IPS-18c (cell line): ENCODE measurements around the gene STARD10.

ENCODE experiments used
- H3K4me3 ChIP-seq: 2 replicates; pipeline ENCODE4 v1.7.0; 2013; ENCODE audit warnings: low read depth, mild to moderate bottlenecking, low read length, moderate library complexity; ENCODE audit not compliant: insufficient read depth
- H3K9me3 ChIP-seq: one replicate; pipeline ENCODE4 v1.6.1; 2013; ENCODE audit warnings: mild to moderate bottlenecking, low read length, moderate library complexity; ENCODE audit not compliant: control insufficient read depth, insufficient read depth

The STARD10 gene

DNA sequence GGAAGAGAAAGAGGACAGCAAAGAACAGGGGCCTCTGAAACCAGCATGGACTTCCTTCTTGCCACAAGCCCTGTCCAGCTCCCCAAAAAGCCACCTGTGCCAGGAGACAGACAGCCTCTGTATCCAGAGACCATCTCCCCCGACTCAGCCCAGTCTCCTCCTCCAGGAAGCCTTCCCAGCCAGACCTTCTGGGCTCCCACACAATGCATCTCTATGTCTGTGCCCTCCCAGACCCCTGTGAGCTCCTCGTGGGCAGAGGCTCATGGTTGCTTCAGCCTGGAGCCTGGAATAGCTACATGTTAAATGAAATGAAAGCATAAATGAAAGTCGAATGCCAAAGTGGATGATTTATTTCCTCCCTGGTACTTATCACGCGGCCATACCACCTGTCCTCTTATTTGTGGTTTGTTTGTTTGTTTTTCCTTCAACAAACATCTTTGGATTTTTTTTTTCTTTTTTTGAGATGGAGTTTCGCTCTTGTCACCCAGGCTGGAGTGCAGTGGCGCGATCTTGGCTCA is 34.3 kb downstream of the STARD10 start:
- Histone ChIP-seq H3K9me3 (no peaks in the 10 kb centered on the region), H3K4me3 (no peak overlapping the region)

DNA sequence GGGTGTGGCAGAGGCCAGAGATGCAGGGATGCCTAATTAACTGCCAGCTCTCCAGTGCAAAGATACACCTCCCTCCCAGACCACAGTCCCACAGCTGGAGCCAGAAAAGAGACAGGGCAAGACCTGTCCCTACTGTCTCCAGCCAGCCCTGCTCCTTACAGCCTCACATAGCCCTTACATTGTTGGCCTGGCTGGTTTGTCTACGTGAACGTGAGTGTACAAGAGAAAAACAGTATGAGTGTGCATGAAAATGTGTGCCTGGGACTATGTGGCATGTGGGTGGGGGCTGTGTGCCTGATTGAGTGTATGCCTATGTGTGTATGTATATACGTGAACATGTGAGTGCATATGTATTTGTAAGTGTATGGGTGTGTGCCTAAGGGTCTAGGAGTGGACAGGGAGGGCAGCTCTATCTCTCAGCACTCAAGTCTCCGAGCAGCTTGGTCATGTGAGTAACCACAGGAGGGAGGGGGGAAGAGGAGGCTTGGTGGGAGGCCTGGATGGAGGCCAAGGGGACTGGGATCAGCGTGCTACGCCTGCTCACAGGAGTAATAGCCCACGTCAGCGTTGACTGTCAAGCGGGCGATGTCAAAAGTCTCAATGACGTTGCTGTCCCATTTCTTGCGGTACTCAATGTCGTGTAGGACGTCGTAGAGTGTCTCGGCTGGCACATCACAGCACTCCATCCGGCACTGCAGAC is 35.0 kb downstream of the STARD10 start:
- no peak overlapping the region for H3K4me3 ChIP-seq
- no peaks in the 10 kb centered on the region for H3K9me3 ChIP-seq

DNA sequence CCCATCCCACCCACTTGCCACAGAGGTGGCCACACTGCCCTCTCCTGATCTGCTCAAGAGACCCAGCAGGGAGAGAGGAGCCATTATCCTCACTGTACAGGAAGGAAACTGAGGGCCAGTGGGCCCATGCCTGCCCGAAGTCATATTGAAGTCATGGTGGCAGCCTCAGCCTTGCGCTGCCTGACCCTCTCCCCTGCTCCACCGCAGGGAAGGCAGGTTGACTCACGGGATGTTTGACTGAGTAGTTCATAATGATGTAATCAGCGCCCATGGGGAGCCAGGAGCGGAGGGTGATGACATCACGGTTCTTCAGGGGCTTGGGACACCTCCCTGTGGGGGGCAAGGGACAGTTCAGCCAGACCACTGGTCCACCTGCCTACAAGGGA is 35.5 kb downstream of the STARD10 start:
- Histone ChIP-seq H3K4me3 (no peak overlapping the region), H3K9me3 (no peaks in the 10 kb centered on the region)

DNA sequence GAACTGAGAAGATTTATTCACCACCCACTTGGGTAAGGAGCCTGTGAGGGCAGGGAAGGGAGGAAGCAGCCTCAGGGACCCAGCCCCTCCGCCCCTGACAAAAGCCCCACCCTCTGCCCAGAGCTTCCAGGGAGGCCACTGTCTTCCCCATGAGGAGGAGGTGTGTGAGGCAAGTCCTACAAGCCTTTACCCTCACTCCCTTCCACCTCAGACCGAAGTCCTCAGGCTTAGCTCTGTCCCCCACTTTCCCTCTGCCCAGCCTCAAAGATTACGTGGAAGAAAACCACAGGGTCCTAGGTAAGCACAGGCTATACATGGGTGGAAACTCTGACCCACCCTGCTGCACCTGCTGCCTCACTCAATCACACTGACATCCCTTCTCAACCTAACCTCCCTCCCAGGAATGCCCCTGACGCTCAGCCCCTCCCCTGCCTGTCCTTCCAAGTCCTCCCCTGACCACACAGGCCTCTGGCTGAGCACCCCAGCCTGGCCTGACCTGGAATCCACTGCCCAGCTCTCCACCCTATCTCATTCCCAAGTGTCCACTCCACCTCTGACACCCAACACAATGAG is 38.0 kb downstream of the STARD10 start:
- H3K4me3 ChIP-seq: no peak overlapping the region
- H3K9me3 ChIP-seq: no peaks in the 10 kb centered on the region

DNA sequence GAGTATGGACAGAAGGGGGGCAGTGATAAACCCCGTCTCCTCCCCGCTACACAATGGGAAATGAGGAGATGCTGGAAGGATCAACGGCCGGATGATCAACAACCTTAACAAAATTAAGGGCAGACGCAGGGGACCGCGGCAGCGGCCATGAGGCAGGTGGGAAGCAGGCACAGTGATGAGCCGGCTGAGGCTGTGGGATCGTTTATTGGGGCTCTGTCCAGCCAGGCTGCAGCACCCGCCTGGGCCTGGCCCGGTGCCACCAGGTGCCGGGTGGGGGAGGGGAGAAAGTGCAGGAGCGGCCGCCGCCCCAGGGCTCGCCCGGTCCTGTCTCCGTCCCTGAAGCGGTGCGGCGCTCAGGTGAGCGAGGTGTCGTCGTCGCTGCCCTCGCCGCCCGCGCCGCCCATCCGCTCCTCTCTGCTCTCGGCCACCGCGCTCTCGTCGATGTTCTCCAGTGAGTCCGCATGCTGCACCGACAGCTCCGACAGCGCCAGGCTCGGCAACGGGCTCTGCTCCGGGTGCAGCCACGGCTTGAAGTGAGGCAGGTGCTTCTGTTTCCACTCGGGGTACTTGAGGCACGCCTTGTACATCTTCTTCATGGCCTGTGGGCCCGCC is 39.2 kb downstream of the STARD10 start:
- no peaks in the 10 kb centered on the region for H3K9me3 ChIP-seq
- no peak overlapping the region for H3K4me3 ChIP-seq

DNA sequence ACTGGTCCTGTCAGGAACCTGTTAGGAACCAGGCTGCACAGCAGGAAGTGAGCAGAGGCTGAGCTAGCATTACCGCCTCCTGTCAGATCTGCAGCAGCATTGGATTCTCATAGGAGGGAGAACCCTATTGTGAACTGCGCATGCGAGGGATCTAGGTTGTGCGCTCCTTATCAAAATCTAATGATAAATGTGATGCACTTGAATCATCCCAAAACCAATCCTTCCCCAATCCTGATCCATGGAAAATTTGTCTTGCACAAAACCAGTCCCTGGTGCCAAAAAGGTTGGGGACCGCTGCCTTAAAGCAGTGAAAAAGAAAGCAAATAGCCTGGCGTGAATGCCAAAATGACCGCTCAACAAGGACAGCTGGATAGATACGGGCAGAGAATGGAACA is 39.7 kb downstream of the STARD10 start:
- Histone ChIP-seq H3K9me3 (no peaks in the 10 kb centered on the region), H3K4me3 (no peak overlapping the region)

DNA sequence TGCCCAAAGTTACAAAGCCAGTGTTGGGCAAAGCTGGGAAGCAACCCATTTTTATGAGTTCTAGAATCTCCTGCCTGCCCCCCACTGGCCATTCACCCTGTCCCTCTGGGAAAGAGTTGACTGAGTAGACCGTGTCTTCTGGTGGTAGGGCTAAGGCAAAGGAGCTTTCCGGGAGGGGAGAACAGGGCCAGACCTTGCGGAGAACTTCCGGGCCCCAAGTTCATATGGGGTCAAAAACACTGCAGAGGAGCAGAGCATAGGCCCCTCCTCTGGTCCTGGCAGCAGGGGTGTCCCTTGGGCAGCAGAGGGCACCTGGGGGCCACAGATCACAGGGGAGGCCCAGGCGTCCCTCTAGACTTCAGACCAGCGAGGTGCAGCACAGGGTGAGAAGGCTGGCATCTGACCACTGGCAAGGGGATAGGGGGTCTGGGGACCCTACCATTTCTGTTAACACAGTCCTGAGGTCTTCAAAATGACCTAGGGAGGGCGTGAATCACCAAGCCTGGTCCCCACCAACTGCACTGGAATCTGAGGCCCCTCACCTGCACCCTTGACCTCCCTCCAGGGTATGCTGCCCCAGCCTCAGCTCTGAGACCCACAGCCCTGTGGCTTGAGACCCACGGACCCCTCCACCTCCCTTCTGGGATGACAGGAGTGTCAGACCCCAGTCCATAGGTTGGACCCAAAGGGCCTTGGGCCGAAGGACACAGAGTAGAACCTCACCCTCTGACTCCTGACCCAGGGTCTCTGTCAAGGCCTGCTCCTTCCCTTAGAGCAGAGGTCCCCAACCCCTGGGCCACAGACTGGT is 40.3 kb downstream of the STARD10 start:
- Histone ChIP-seq H3K4me3 (no peak overlapping the region), H3K9me3 (no peaks in the 10 kb centered on the region)

DNA sequence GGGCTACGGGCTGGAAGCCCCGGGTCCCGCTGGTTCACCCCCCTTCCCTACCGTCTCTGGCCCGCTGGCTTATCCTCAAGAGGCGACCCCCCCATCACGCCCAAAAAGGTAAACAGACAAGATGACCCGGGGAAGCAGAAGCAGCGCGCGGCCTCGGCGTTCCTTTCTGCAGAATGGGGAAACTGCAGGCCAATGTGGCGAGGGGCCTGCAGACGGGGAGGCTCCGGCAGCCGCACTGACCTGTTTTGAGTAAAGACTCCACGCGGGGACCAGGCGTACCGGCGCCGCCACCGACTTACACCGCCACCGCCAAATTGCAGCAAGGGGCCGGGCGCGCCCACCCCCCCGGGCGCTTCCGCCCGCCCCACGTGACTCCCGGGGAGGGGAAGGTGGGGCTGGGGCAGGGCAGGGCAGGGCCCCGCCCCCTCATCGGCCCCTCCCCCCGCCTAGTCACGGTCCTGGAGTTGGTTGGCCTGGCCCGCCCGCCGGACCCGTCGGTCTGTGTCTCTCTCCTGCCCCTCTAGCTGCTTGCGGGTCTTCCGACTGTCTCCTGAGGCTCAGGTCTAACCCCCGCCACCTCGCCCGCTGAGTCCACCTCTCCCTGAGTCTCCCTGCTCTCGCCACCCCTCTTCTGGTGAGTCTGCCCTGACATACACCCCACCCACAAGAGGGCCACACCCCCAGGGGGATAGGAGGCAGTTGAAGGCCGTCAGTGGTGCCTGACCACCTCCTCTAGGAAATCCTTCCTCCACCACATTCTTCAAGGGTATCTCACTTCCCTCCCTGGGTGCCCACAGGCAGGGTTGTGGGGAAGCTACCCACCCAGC is 41.5 kb downstream of the STARD10 start, which contains the start of gene ARAP1:
Gene ARAP1, minus strand, starts transcription at position 321 of the 827 bp plus-strand sequence. CDS start 25,280 bp downstream, outside the sequence.
- Histone ChIP-seq H3K9me3 (no peaks in the 10 kb centered on the region), H3K4me3 (peak within 1 kb of the TSS; percentile 87)

DNA sequence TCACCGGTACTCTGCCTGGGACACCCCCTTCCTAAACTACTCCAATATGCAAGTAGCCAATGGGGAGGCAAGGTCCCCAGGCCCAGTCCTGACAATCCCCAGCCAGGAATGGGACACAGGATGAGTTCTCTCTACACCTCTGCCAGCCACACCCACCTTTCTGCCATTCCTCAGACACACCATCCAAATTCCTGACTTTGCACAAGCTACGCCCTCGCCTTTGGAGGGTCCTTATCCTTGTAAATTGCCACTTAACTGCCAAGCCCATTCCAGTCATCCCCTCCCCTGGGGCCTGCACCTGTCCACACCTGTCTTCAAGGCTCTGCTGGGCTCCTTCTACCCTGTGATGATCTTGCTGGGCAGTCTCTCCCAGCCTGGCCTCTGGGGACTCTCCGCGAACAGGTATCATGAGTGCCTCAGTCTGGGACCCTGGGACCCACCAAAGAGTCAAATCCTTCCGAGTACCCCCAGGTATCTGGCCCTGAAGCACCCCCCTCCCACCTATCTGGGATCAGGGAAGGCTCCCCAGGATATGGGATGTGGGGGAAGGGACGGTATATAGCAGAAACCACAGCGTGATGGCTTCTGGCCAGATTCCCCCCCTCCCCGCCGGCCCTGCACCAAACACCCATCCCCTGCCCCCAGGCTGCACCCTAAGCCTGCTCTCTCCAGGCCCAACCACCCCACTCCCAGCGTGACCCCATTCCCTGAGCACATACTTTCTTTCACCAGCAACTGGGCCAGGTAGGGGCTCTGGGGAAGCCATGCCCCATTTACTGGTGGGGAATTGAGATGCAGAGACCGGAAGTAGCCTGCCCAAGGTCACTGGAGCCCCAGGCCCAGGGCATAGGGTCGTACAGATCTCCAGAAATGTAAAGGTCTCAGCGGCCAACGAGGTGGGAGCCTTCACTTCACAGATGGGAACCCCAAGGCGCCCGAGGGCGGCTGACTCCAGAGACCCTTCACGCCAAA is 42.4 kb downstream of the STARD10 start:
- Histone ChIP-seq H3K4me3 (peak overlapping the region; percentile 87), H3K9me3 (no peaks in the 10 kb centered on the region)

DNA sequence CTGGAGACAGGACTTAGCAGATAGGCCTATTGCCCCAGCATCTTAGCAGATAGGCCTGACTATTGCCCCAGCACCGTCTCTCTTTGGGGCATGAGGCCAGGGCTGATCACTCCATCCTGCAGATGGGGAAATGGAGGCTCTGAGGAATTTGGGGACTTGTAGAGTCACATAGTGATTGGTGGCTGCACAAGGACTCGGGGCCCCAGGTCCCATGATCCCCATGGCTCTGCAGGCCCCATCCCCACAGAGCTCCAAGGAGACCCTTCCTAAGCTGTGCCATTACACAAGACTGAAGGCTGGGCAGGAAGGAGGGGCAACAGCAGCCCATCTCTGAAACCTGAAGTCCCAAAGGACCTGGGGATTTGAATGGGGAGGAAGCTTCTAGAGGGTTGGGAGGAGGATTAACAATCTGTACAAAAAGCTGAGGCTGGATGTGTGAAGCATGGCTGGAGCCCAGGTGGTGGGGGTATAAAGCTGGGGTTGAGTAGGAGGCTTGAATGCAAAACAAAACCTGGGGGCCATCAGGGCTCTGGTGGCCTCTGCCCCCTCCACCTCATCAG is 43.2 kb downstream of the STARD10 start:
- H3K9me3 ChIP-seq: no peaks in the 10 kb centered on the region
- H3K4me3 ChIP-seq: no peak overlapping the region

DNA sequence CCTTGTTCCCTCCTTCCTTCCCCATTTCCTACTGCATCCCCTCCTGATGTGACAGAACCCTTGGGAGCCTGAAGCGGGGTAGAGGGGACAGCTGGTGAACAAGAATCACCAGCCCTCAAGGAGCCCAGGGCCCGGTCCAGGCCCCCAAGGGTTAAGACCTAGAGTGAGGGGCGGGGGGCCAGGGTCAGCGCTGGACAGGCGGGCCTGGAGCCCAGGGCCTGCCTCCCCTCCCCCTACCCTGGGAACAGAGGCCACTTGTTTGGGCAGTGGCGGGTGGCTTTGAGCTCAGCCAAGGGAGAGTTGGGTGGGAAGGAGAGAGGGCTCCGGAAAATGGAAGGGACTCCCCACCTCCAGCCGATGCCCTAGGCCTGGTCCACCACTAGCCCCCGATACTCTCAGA is 43.8 kb downstream of the STARD10 start:
- Histone ChIP-seq H3K4me3 (no peak overlapping the region), H3K9me3 (no peaks in the 10 kb centered on the region)

DNA sequence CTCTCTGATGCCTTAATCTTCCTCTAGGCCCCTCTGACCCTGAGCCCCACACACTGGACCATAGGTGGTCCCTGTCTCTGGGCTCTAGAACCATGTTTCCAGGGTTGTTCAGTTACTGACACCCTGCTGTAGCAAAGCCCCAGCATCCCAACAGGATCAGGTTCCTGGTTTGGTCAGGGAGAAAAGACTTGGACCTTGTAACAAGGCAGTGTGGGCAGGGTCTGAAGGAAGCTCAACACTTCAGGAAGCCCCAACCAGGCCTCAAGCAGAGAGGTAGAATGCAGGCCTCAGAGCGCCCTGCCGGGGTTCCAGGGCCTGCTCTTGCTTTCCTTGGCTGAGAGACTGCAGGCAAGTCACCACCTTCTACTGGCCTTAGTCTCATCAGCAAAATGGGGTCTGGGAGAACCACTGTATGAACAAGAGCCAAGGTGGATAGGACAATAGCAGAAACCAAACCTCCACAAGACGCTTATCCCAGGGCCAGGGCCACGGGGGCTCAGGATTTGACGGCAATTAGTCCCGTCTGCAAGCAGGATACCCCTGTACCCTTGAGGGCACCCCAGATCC is 46.5 kb downstream of the STARD10 start:
- Histone ChIP-seq H3K9me3 (no peaks in the 10 kb centered on the region), H3K4me3 (no peak overlapping the region)

DNA sequence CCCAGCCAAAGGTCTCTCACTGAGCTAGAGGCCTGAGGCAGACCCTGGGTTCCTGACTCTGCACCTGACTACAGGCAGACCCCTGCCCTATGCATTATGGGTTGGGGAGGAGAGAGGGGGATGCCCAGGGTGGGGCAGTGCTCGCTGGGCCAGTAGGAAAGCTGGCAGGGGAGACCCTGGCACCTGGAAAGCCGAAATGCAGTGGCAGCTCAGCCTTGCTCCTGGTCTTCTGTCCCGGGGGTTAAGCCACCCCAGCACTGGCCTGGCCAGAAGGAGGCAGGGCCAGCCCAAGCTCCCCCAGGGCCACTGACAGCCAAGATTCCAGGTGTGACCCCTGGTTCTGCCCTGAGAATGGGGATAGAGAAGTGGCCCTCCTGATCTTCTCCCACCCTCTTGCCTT is 47.0 kb downstream of the STARD10 start:
- no peaks in the 10 kb centered on the region for H3K9me3 ChIP-seq

DNA sequence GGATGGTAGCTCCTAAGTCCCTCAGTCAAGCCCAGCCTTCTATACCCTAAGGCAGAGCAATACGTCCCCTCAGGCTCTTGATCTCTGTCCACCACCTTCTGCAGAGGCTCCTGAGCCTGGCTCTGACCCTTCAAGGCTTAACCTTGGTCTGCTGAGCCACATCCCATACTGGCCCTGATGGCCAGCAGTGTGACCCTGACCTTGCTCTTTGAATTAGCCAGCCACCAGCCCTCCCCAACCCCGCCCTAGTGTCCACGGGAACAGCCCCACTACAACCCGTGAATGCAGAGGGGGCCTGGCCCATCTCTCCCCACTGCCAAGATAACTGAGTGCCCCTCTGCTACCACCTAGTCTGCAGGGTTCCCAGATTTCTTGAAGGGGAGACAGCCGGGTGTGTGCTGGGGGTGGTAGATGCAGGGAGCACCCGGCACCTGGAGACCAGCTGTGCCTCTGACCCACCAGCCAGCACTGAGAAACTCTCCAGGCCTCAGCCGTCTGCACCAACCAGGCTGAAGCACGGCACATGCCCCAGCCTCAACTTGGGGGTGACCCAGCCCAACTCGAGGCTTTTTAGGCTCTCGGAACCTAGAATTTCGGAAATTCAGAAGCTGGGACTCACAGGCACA is 47.8 kb downstream of the STARD10 start:
- no peaks in the 10 kb centered on the region for H3K9me3 ChIP-seq
- H3K4me3 ChIP-seq: no peak overlapping the region

More for the DNA sequence above, 47.0 kb downstream of the STARD10 start:
- H3K4me3 ChIP-seq: no peak overlapping the region

DNA sequence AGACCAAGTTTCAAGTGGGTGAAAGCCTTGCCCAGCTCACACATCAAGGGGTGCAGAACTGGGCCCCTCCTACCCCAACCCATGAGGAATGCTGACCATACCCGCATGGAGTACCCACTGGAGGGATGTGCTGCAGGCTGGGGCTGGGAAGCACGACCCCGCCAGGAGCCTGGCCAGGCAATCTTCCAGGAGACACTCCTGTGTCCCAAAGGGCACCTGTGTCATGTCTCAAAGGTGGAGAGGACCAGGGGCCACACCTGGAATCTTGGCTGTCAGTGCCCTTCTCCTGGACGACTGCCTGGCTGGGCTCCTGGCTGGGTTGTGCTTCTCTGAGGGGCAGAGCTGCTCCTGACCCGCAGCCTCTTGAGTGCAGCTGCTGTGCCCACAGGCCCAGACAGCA is 48.3 kb downstream of the STARD10 start:
- Histone ChIP-seq H3K9me3 (no peaks in the 10 kb centered on the region), H3K4me3 (no peak overlapping the region)
